Right hindlimb (tissue), 1 donor: Measurements from ENCODE around the gene RASL11A.
"Not testable (repeated sequence)": the region's sequence is repeated elsewhere in the genome, so short reads cannot be mapped to it uniquely, and the experiment has no call there.

Experiments
- DNase-seq: peaks from one replicate; pipeline ENCODE4 v3.0.0-alpha.2; 2018

Gene RASL11A

GRCh38 chr13:27302643-27303262, 32.1 kb downstream of the RASL11A start:
- DNase-seq: no peak

- DNase-seq: no peak
Measured at GRCh38 chr13:27304099-27304498, 33.5 kb downstream of the RASL11A start.

DNA sequence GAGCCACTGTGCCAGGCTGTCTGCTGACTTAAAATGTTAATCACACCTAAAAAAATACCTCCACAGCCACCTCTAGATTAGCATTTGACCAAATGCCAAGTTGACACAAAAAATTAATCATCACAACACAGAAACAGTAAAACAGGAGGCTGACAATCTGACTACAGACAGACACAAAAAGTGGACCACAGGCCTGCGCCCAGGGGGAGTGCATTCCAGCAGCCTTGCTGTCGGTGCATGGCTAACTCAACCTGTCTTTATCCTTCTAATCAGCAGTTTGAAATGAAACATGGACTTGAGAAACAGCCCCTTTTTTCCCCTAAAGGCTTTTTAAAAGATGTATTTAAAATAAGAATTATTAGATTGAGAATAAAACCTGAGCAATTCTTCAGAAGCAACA, 34.0 kb downstream of the RASL11A start:
- DNase-seq: no peak

DNA sequence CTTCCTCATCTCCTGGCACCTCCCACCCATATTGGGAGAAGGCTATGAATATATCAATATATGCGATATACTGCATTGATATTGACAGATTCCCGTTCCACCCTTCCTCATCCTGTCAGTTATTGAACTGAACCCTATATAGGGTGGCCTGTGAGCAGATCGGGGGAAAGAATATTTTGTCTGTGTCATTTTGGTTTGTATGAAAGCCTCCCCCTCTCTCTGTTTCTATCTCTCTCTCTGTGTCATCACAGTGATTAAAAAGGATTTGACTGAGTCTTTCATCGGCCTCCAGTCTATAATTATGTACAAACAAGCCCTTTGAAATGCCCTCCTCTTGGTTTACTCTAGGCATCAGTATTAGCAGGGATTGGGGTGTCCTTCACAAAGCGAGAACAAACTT, 35.7 kb downstream of the RASL11A start:
- no peak for DNase-seq

DNA sequence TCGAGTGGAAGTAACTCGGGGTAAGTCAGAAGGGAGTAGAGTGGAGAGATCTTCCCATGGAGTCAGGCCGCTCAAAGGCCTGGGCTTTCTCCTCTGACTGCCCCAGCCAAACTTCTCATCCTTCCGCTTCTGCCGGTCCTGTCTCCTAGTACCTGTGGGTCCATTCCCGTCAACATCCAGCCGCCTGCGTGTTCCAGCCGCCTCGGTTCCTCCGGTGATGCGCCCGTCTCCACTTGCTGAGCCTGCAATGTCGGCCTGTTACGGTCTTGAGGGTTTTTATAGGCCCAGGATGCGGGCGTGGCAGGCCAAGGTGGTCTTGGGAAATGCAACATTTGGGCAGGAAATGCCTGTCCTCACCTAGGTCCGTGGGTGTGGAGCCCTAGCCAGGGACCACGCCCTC, 38.3 kb downstream of the RASL11A start:
- DNase-seq: no peak

- no peak for DNase-seq
Measured at GRCh38 chr13:27309401-27309958, 38.9 kb downstream of the RASL11A start.

DNA sequence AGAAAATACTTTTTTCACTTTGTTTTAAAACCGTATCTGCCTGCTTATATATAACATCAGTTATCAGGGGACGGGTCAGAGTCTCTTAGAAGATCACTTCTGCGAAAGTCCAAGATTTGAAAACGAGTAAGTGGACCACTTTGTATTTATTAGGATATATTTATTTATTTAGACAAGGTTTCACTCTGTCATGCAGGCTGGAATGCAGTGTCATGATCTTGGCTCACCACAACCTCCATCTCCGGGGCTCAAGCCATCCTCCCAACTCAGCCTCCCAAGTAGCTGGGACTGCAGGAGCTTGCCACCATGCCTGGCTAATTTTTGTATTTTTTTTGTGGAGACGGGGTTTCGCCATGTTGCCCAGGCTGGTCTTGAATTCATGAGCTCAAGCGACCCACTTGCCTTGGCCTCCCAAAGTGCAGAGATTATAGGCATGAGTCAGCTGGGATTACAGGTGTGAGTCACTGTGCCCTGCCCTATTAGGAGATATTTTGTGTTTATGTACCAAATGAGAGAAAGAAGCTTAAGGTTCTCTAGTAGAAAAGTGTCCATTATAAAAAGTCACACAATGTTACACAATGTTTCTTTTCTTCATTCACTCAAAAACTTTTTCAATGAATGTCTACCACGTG, 39.5 kb downstream of the RASL11A start:
- no peak for DNase-seq

GRCh38 chr13:27310946-27311345, 40.3 kb downstream of the RASL11A start:
- no peak for DNase-seq

- no peak for DNase-seq
Measured at GRCh38 chr13:27311518-27312210, 41.0 kb downstream of the RASL11A start.

DNA sequence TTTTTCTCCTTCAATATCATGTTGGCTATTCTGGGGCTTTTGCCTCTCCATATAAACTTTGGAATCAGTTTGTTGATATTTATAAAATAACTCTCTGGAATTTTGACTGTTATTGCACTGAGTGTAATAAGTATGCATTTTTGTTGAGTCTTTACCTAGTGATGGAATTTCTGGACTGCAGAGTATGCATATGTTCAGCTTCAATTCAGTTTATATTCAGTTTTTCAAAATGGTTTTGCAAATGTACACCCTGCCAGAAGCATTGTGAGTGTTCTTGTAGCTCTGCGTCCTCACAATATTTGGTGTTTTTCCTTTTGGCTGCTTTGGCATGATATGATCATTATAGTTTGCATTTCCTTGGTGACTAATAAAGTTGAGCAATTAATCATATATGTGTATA, 43.1 kb downstream of the RASL11A start:
- DNase-seq: no peak

GRCh38 chr13:27319404-27319803, 48.8 kb downstream of the RASL11A start:
- DNase-seq: no peak

DNA sequence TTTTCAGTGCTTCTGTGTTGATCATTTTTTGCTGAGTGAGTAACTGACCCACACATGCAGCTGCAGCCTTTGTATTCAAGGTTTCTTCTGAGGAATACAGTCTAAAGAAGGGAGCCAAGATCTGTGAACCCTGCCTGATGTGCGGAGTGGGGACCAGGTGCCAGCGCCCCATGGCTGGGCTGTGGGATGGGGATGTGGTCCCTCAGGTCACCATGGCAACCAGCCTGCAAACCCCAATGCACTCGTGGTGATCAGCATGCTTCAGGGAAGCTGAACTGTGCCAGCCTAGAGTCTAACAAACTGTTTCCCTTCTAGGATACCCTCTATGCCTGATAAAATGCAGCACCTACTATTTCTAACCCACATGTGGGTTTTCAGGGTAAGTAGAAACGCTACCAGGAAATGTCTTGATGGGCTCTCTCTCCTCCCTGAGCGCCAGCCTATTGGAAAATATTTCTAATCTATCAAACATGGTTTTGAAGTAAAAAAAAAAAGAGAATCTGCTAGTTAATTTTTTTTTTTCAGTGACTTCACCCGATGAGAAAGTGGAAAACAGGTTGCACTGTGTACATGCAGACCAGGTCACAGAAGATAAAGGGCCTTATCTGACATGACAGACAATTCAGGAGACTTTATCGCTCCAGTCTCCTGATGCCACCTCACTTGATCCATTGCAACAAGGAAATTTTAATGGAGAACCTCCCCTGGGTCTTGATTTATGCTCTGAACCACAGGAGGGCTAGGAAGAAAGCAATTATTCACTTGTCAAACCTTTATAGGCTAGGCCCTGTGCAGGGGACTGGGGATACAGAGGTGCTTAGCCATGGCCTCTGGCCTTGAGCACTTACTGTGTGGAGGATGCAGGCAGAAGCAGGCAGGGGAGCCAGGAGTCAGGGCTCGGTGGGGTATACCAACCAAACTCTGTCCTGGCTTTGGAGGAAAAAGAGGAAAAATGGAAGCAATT, 51.1 kb downstream of the RASL11A start:
- no peak for DNase-seq

GRCh38 chr13:27322443-27322842, 51.8 kb downstream of the RASL11A start:
- not testable (repeated sequence) for DNase-seq
